H9 (cell line): Measurements from ENCODE around the gene ARID2. TPM values are rescaled to one million over a fixed set of nuclear protein-coding genes. Genes with fewer than 3 reads are reported as not detected.

ENCODE experiments used
- DNase-seq: peaks from one replicate; pipeline ENCODE4 v3.0.0-alpha.2; 2017
- H2AFZ ChIP-seq: one replicate; pipeline ENCODE4 v1.6.1; 2013; ENCODE audit warnings: mild to moderate bottlenecking, low read length, control low read depth, moderate library complexity
- H2AK5ac ChIP-seq: 2 replicates; pipeline ENCODE4 v1.6.1; 2013; ENCODE audit warnings: low read length, control low read depth, mixed read lengths; ENCODE audit not compliant: insufficient read length
- H2BK120ac ChIP-seq: one replicate; pipeline ENCODE4 v1.6.1; 2013; ENCODE audit warnings: low read depth, mild to moderate bottlenecking, low read length, control low read depth, inconsistent platforms; ENCODE audit not compliant: poor library complexity, severe bottlenecking
- H2BK12ac ChIP-seq: 2 replicates; pipeline ENCODE4 v1.6.1; 2013; ENCODE audit warnings: low read length, control low read depth, mixed read lengths, low read depth; ENCODE audit not compliant: insufficient read length
- H2BK15ac ChIP-seq: 2 replicates; pipeline ENCODE4 v1.6.1; 2013; ENCODE audit warnings: low read depth, low read length, control low read depth
- H2BK20ac ChIP-seq: one replicate; pipeline ENCODE4 v1.6.1; 2013; ENCODE audit warnings: low read depth, mild to moderate bottlenecking, low read length, control low read depth, inconsistent platforms; ENCODE audit not compliant: poor library complexity, severe bottlenecking
- H2BK5ac ChIP-seq: 2 replicates; pipeline ENCODE4 v1.6.1; 2013; ENCODE audit warnings: low read length, control low read depth, mixed read lengths; ENCODE audit not compliant: insufficient read length
- H3K14ac ChIP-seq: 2 replicates; pipeline ENCODE4 v1.6.1; 2013; ENCODE audit warnings: low read length, control low read depth; ENCODE audit not compliant: insufficient read depth
- H3K18ac ChIP-seq: 2 replicates; pipeline ENCODE4 v1.6.1; 2013; ENCODE audit warnings: low read depth, mild to moderate bottlenecking, mixed read lengths, low read length, control low read depth; ENCODE audit not compliant: insufficient read length
- H3K23ac ChIP-seq: 2 replicates; pipeline ENCODE4 v1.6.1; 2013; ENCODE audit warnings: low read length, control low read depth, mixed read lengths, low read depth; ENCODE audit not compliant: insufficient read length
- H3K23me2 ChIP-seq: 2 replicates; pipeline ENCODE4 v1.6.1; 2013; ENCODE audit warnings: low read depth, mild to moderate bottlenecking, mixed read lengths, low read length, control low read depth; ENCODE audit not compliant: insufficient read length, poor library complexity, severe bottlenecking
- H3K27ac ChIP-seq: 2 replicates; pipeline ENCODE4 v1.5.1; 2013; ENCODE audit warnings: low read length, control low read depth, mixed read lengths, low read depth; ENCODE audit not compliant: insufficient read length
- H3K27me3 ChIP-seq: 2 replicates; pipeline ENCODE4 v1.6.1; 2013; ENCODE audit warnings: low read length, control low read depth, inconsistent platforms; ENCODE audit not compliant: insufficient read depth
- H3K4ac ChIP-seq: 2 replicates; pipeline ENCODE4 v1.6.1; 2013; ENCODE audit warnings: low read depth, mild to moderate bottlenecking, control low read depth, inconsistent platforms, low read length, moderate library complexity
- H3K4me1 ChIP-seq: 2 replicates; pipeline ENCODE4 v1.6.1; 2013; ENCODE audit warnings: low read length, control low read depth, inconsistent platforms; ENCODE audit not compliant: insufficient read depth
- H3K4me2 ChIP-seq: 2 replicates; pipeline ENCODE4 v1.6.1; 2013; ENCODE audit warnings: low read length, control low read depth, mixed read lengths; ENCODE audit not compliant: insufficient read length, insufficient read depth
- H3K56ac ChIP-seq: 2 replicates; pipeline ENCODE4 v1.6.1; 2013; ENCODE audit warnings: low read depth, mild to moderate bottlenecking, mixed read lengths, low read length, control low read depth; ENCODE audit not compliant: insufficient read length
- H3K79me1 ChIP-seq: 2 replicates; pipeline ENCODE4 v1.6.1; 2013; ENCODE audit warnings: low read depth, mild to moderate bottlenecking, moderate library complexity, low read length, control low read depth, inconsistent platforms; ENCODE audit not compliant: insufficient read depth, poor library complexity, severe bottlenecking
- H3K79me2 ChIP-seq: 2 replicates; pipeline ENCODE4 v1.6.1; 2013; ENCODE audit warnings: low read length, control low read depth, inconsistent platforms; ENCODE audit not compliant: insufficient read depth
- H3K9ac ChIP-seq: 2 replicates; pipeline ENCODE4 v1.6.1; 2013; ENCODE audit warnings: low read length, control low read depth, mixed read lengths; ENCODE audit not compliant: insufficient read length; ENCODE audit errors: extremely low read depth
- H3K9me3 ChIP-seq: one replicate; pipeline ENCODE4 v1.6.1; 2013; ENCODE audit warnings: low read depth, low read length, inconsistent platforms; ENCODE audit not compliant: control insufficient read depth
- H3T11ph ChIP-seq: one replicate; pipeline ENCODE4 v1.6.1; 2013; ENCODE audit warnings: mild to moderate bottlenecking, low read length, control low read depth, inconsistent platforms
- H4K20me1 ChIP-seq: one replicate; pipeline ENCODE4 v1.6.1; 2013; ENCODE audit not compliant: control insufficient read depth, insufficient read length, insufficient read depth
- H4K5ac ChIP-seq: 2 replicates; pipeline ENCODE4 v1.6.1; 2013; ENCODE audit warnings: low read depth, mild to moderate bottlenecking, mixed read lengths, low read length, control low read depth; ENCODE audit not compliant: insufficient read length
- H4K8ac ChIP-seq: replicated peaks from 2 replicates; pipeline ENCODE4 v1.6.1; 2013; ENCODE audit warnings: low read length, control low read depth, mixed read lengths, low read depth; ENCODE audit not compliant: insufficient read length
- H4K91ac ChIP-seq: 2 replicates; pipeline ENCODE4 v1.6.1; 2013; ENCODE audit warnings: low read depth, mild to moderate bottlenecking, moderate library complexity, mixed read lengths, low read length, control low read depth; ENCODE audit not compliant: insufficient read length
- H3K27ac Mint-ChIP-seq, 3 experiments: 2 replicates in 2 of 3; 3 replicates in 1 of 3; pipeline ENCODE4 v1.8.0; 2020 to 2021; ENCODE audit warnings: mixed read lengths in 3 of 3, mild to moderate bottlenecking in 1 of 3, moderate library complexity in 1 of 3
- H3K27me3 Mint-ChIP-seq: 2 replicates; pipeline ENCODE4 v1.8.0; 2021; ENCODE audit warnings: low read depth, mild to moderate bottlenecking, moderate library complexity, mixed read lengths
- H3K36me3 Mint-ChIP-seq, 3 experiments: 2 replicates in 2 of 3; 3 replicates in 1 of 3; pipeline ENCODE4 v1.8.0; 2020 to 2021; ENCODE audit warnings: low read depth in 3 of 3, mixed read lengths in 3 of 3; ENCODE audit not compliant: insufficient read depth in 1 of 3
- H3K4me1 Mint-ChIP-seq, 2 experiments: 2 replicates each; pipeline ENCODE4 v1.8.0; 2020; ENCODE audit warnings: mixed read lengths in 2 of 2
- H3K4me3 Mint-ChIP-seq, 2 experiments: 2 replicates in 1 of 2; 3 replicates in 1 of 2; pipeline ENCODE4 v1.8.0; 2020 to 2021; ENCODE audit warnings: mild to moderate bottlenecking in 2 of 2, mixed read lengths in 2 of 2, moderate library complexity in 1 of 2
- H3K9me3 Mint-ChIP-seq, 2 experiments: 2 replicates in 1 of 2; 3 replicates in 1 of 2; pipeline ENCODE4 v1.8.0; 2020; ENCODE audit warnings: mild to moderate bottlenecking in 2 of 2, mixed read lengths in 2 of 2, moderate library complexity in 1 of 2
- CTCF ChIP-seq: fragments of 200-600 bp; sonication (generic); conservative IDR thresholded peaks from 3 replicates; pipeline ENCODE4 v1.8.0; 2021; ENCODE audit warnings: antibody characterized with exemption, mild to moderate bottlenecking
- WGBS: extraction: QIAGEN DNeasy Blood & Tissue Kit; methylation state at CpG from one replicate; pipeline ENCODE4 v1.1.7; 2013; ENCODE audit warnings: missing lambda C conversion rate, low lambda C conversion rate, mixed read lengths; ENCODE audit not compliant: insufficient read length; ENCODE audit errors: extremely low coverage; 5-methylcytosine and 5-hydroxymethylcytosine counted together
- total RNA-seq: library from RNA; stranded (reverse); gene quantifications from 2 replicates; pipeline ENCODE4 v1.2.1, GENCODE V29; 2021

Gene ARID2
- total RNA-seq, 1 experiment from 2014 or later: 63.8 TPM

GRCh38 chr12:45728630-45729232 is 775 bp upstream of the ARID2 start:
- H2AFZ ChIP-seq: no peak overlapping the region
- peak; percentile 91 for TF ChIP-seq CTCF
- peaks cover 7% of the 10 kb centered on the region for H3K23me2 ChIP-seq
- H3K9me3 ChIP-seq: no peaks in the 10 kb centered on the region
- no peak overlapping the region for H4K8ac ChIP-seq
- no peak overlapping the region for H3K56ac ChIP-seq
- peak overlapping the region; percentile 63 for H3K4me2 ChIP-seq
- peak overlapping the region; percentile 90 to 99 for H3K4me3 Mint-ChIP-seq
- no peaks in the 10 kb centered on the region for H3K9me3 Mint-ChIP-seq
- H3K27ac Mint-ChIP-seq: peak overlapping the region; percentile 78 to 99 (median 98)
- no peak overlapping the region for H3K18ac ChIP-seq
- H3K79me2 ChIP-seq: peaks cover 4% of the 10 kb centered on the region; the same call in 1 of the 2 replicates
- peaks cover 21% of the 10 kb centered on the region in 2 experiments for H3K4me1 Mint-ChIP-seq
- H2AK5ac ChIP-seq: no peak overlapping the region
- no peak overlapping the region for H2BK5ac ChIP-seq
- peaks cover 6 to 15% (median 15%) of the 10 kb centered on the region in 3 experiments; a peak in 6 of 7 replicates for H3K36me3 Mint-ChIP-seq
- no peaks in the 10 kb centered on the region for H3K79me1 ChIP-seq
- H3K4ac ChIP-seq: no peak overlapping the region
- H3T11ph ChIP-seq: no peak overlapping the region
- H3K4me1 ChIP-seq: no peaks in the 10 kb centered on the region
- H3K27ac ChIP-seq: no peak overlapping the region
- DNase-seq: peak; percentile 98
- no peak overlapping the region; the same call in 1 of the 2 replicates for H3K14ac ChIP-seq
- H3K9ac ChIP-seq: peak overlapping the region; percentile 42
- H3K27me3 ChIP-seq: no peaks in the 10 kb centered on the region
- WGBS: no CpG with 5 or more reads among the region's 65 CpGs
- H4K20me1 ChIP-seq: no peaks in the 10 kb centered on the region
- H3K27me3 Mint-ChIP-seq: no peaks in the 10 kb centered on the region
- H2BK20ac ChIP-seq: no peak overlapping the region
- no peak overlapping the region for H2BK12ac ChIP-seq
- H4K91ac ChIP-seq: no peak overlapping the region
- H2BK15ac ChIP-seq: no peak overlapping the region
- H4K5ac ChIP-seq: no peak overlapping the region
- H2BK120ac ChIP-seq: no peak overlapping the region
- H3K23ac ChIP-seq: no peak overlapping the region
